GM12891 (cell line): ENCODE measurements around the gene SUMO3.

Experiments
- PAX5 ChIP-seq: IDR thresholded peaks from 2 replicates; pipeline ENCODE4 v1.6.1; 2011; ENCODE audit warnings: low read length, moderate library complexity, mild to moderate bottlenecking; ENCODE audit not compliant: insufficient read depth, severe bottlenecking
- POLR2A ChIP-seq: IDR thresholded peaks from 2 replicates; pipeline ENCODE4 v1.6.1; 2011; ENCODE audit warnings: low read depth, low read length, control low read depth
- POLR2AphosphoS5 ChIP-seq: IDR thresholded peaks from 2 replicates; pipeline ENCODE4 v1.6.1; 2011; ENCODE audit warnings: low read depth, low read length, control low read depth
- POU2F2 ChIP-seq: IDR thresholded peaks from 2 replicates; pipeline ENCODE4 v1.6.1; 2011; ENCODE audit warnings: low read depth, mild to moderate bottlenecking, control low read depth, low read length, moderate library complexity
- SPI1 ChIP-seq: IDR thresholded peaks from 2 replicates; pipeline ENCODE4 v1.6.1; 2011; ENCODE audit warnings: low read depth, low read length, control low read depth
- TAF1 ChIP-seq: IDR thresholded peaks from 2 replicates; pipeline ENCODE4 v1.6.1; 2011; ENCODE audit warnings: low read depth, low read length, control low read depth

- TF ChIP-seq POLR2AphosphoS5 (no peak), POLR2A (no peak), TAF1 (no peak), SPI1 (no peak), PAX5 (no peak), POU2F2 (no peak)
These were observed 31.1 kb upstream of the SUMO3 start for GRCh38 chr21:44848821-44849521.
